Ishikawa (cell line): Measurements from ENCODE around the gene KCNJ1.

Experiments used
- CEBPB ChIP-seq: IDR thresholded peaks from 2 replicates; pipeline ENCODE4 v1.6.1; 2012
- CREB1 ChIP-seq: IDR thresholded peaks from 2 replicates; pipeline ENCODE4 v1.6.1; 2012; ENCODE audit warnings: low read depth
- EGR1 ChIP-seq: IDR thresholded peaks from 2 replicates; pipeline ENCODE4 v1.6.1; 2012
- EP300 ChIP-seq: IDR thresholded peaks from 2 replicates; pipeline ENCODE4 v1.6.1; 2012; ENCODE audit warnings: borderline replicate concordance
- FOXM1 ChIP-seq: IDR thresholded peaks from 2 replicates; pipeline ENCODE4 v1.6.1; 2012; ENCODE audit warnings: low read depth, borderline replicate concordance
- NFIC ChIP-seq: IDR thresholded peaks from 2 replicates; pipeline ENCODE4 v1.6.1; 2012
- RAD21 ChIP-seq: IDR thresholded peaks from 2 replicates; pipeline ENCODE4 v1.6.1; 2012; ENCODE audit warnings: low read depth
- TAF1 ChIP-seq: IDR thresholded peaks from 2 replicates; pipeline ENCODE4 v1.6.1; 2012; ENCODE audit warnings: low read depth, mild to moderate bottlenecking
- TCF12 ChIP-seq: IDR thresholded peaks from 2 replicates; pipeline ENCODE4 v1.6.1; 2012; ENCODE audit warnings: low read depth
- TEAD4 ChIP-seq: IDR thresholded peaks from 2 replicates; pipeline ENCODE4 v1.6.1; 2012
- YY1 ChIP-seq: IDR thresholded peaks from 2 replicates; pipeline ENCODE4 v1.6.1; 2012; ENCODE audit warnings: low read depth
- ZBTB7A ChIP-seq: IDR thresholded peaks from 2 replicates; pipeline ENCODE4 v1.6.1; 2012; ENCODE audit warnings: low read depth
- TF ChIP-seq, protein P1 (sequence below): IDR thresholded peaks from 2 replicates; pipeline ENCODE4 v1.6.1; 2012
- TF ChIP-seq, protein P2 (sequence below): IDR thresholded peaks from 2 replicates; pipeline ENCODE4 v1.6.1; 2012; ENCODE audit warnings: low read depth, mild to moderate bottlenecking
- TF ChIP-seq, protein P3 (sequence below): IDR thresholded peaks from 2 replicates; pipeline ENCODE4 v1.6.1; 2012

KCNJ1 gene

DNA sequence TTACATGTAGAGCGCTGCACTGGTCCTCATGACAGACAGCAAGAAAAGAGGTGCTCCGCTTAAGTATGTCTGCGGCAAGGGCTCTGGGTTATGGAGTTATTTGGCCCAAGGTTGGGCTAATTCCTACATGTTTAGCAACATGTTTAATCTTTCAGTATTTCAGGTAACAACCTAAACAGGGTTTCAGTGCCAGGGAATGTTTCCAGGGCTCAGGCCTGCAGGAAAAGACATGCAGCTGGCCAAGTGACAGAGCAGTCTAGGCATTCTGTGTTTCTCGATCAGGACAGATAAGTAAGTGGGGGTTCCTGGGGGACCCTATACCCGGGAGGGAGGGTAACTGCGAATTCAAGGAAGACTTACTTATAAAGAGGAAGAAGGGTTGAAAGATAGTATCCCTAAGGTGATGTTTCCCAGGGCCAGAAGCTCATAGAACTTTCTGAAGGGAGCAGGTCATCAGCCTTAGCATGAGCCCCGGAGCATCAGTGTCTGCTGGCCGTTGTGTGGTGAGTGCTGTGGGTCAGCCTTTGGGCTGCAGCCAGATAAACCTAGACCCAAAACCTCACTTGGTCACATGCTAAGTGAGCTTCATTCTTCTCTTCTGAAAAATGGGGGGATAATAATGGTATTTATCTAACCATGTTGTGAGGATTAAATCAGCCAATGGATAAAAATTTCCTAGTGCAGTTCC, 42.5 kb upstream of the KCNJ1 start:
- TF ChIP-seq CEBPB, result no peak

DNA sequence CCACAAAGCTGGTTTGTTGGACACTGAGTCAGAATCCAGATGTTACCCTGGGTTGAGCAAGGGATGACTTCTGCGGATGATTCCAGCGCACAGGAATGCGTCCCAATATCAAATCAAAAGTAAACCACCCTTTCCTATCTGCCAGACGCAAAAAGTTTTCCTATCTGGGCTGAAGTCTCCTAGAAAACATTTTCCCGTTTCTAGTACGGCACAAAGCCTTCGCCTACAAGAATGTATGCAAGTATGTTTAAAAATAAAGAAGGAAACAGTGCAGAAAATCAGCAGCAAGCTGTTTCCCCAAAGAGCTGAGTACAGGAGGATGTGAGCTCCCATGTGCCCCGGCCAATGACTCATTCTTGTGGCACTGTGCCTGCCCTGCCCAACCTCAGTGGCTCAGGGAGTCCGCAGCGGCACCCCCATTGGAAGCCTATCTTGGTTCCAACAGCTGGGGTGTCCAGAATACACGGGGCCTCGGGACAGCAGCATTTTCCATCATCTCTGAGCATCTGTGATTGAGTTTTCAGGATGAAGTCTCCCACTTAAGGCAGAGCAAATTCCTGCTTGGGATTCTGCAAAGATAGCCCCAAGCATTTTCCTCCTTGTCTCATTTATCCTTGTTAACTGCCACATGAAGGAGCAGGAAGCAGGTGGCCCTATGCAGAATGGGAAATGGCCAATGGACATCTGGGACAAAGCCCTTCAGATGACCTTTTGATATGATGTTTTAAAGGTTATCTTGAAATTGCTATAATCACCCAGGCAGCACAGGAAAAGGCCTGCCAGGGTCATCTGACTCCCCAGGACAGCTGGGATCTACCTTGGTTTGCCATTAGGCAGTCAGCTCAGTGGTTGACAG, 41.5 kb upstream of the KCNJ1 start:
- TF ChIP-seq, protein P1, sequence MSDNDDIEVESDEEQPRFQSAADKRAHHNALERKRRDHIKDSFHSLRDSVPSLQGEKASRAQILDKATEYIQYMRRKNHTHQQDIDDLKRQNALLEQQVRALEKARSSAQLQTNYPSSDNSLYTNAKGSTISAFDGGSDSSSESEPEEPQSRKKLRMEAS, result peak; percentile 30; the same call in 1 of the 2 replicates
- TF ChIP-seq NFIC (0 out of 2 replicates have a peak, but pooled peaks have one; percentile 19), FOXM1 (no peak)

GRCh38 chr11:128907585-128907984, 40.5 kb upstream of the KCNJ1 start:
- TF ChIP-seq NFIC (no peak), EP300 (no peak), ZBTB7A (no peak), YY1 (no peak), EGR1 (no peak), FOXM1 (no peak), RAD21 (no peak), CREB1 (no peak), TAF1 (no peak), TCF12 (no peak), CEBPB (no peak)
- TF ChIP-seq, protein P2, sequence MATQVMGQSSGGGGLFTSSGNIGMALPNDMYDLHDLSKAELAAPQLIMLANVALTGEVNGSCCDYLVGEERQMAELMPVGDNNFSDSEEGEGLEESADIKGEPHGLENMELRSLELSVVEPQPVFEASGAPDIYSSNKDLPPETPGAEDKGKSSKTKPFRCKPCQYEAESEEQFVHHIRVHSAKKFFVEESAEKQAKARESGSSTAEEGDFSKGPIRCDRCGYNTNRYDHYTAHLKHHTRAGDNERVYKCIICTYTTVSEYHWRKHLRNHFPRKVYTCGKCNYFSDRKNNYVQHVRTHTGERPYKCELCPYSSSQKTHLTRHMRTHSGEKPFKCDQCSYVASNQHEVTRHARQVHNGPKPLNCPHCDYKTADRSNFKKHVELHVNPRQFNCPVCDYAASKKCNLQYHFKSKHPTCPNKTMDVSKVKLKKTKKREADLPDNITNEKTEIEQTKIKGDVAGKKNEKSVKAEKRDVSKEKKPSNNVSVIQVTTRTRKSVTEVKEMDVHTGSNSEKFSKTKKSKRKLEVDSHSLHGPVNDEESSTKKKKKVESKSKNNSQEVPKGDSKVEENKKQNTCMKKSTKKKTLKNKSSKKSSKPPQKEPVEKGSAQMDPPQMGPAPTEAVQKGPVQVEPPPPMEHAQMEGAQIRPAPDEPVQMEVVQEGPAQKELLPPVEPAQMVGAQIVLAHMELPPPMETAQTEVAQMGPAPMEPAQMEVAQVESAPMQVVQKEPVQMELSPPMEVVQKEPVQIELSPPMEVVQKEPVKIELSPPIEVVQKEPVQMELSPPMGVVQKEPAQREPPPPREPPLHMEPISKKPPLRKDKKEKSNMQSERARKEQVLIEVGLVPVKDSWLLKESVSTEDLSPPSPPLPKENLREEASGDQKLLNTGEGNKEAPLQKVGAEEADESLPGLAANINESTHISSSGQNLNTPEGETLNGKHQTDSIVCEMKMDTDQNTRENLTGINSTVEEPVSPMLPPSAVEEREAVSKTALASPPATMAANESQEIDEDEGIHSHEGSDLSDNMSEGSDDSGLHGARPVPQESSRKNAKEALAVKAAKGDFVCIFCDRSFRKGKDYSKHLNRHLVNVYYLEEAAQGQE, result no peak
- TF ChIP-seq, protein P1, result no peak
- TF ChIP-seq, protein P3, sequence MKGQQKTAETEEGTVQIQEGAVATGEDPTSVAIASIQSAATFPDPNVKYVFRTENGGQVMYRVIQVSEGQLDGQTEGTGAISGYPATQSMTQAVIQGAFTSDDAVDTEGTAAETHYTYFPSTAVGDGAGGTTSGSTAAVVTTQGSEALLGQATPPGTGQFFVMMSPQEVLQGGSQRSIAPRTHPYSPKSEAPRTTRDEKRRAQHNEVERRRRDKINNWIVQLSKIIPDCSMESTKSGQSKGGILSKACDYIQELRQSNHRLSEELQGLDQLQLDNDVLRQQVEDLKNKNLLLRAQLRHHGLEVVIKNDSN, result no peak

- TF ChIP-seq TAF1 (no peak), TEAD4 (no peak), TCF12 (no peak), RAD21 (no peak), ZBTB7A (no peak)
- TF ChIP-seq, protein P2, result no peak
- TF ChIP-seq, protein P3, result no peak
- TF ChIP-seq, protein P1, result no peak
These were observed 39.3 kb upstream of the KCNJ1 start for GRCh38 chr11:128906185-128907050.

GRCh38 chr11:128905345-128906184, 38.5 kb upstream of the KCNJ1 start:
- peak; percentile 54; the same call in 1 of the 2 replicates for TF ChIP-seq EGR1
- TF ChIP-seq, protein P3, result no peak
- TF ChIP-seq, protein P1, result no peak
- peak; percentile 33; the same call in 1 of the 2 replicates for TF ChIP-seq RAD21
- peak; percentile 44; the same call in 1 of the 2 replicates for TF ChIP-seq YY1
- peak; percentile 91 for TF ChIP-seq ZBTB7A
- no peak for TF ChIP-seq FOXM1
- TF ChIP-seq, protein P2, result no peak
- no peak for TF ChIP-seq TCF12
- no peak for TF ChIP-seq CREB1
- TF ChIP-seq EP300, result peak; percentile 10; the same call in 1 of the 2 replicates
- peak; percentile 21; the same call in 1 of the 2 replicates for TF ChIP-seq NFIC
- no peak for TF ChIP-seq CEBPB
- TF ChIP-seq TEAD4, result no peak; the same call in 1 of the 2 replicates
- TF ChIP-seq TAF1, result no peak
